Measurements from ENCODE around the gene FCHSD2. TPM values are rescaled to one million over a fixed set of nuclear protein-coding genes. Genes with fewer than 3 reads are reported as not detected.

Gene FCHSD2
- total and polyA plus RNA-seq, 10 donors = 30.2 to 129 (median 69.7) TPM

GRCh38 chr11:73155102-73155501 lies 13.0 kb upstream of the FCHSD2 start:
- Histone ChIP-seq H3K27me3 (replicated peaks in 1 of 7) (no peaks in the 10 kb centered on the region), H3K36me3 (no peaks in the 10 kb centered on the region), H3K4me3 (no peak overlapping the region), H3K9me3 (no peaks in the 10 kb centered on the region), H3K27ac (peak overlapping the region; percentile 14 to 88 (median 80)), H3K4me1 (peaks cover 56 to 100% (median 90%) of the 10 kb centered on the region in 6 donors)
- intact Hi-C loops (cut with DNase I; ENCODE audit: low total_unique reads) = no loop called here
- DNase-seq = no peak
- WGBS, 5 donors = 86 to 95% (median 90%) methylated on average over 4 of the region's 4 CpGs
- TF ChIP-seq POLR2AphosphoS5 (IDR thresholded peaks at IDR 0.05) (no peak), CTCF (IDR thresholded peaks at IDR 0.05 in 8 of 11, conservative IDR thresholded peaks at IDR 0.05 in 3 of 11) (no peak), POLR2A (IDR thresholded peaks at IDR 0.05) (no peak)

- peak overlapping the region; percentile 66 to 88 (median 80) for H3K27ac ChIP-seq
- no peak overlapping the region for H3K4me3 ChIP-seq
- intact Hi-C loops (cut with DNase I; ENCODE audit: low total_unique reads) = no loop called here
- H3K36me3 ChIP-seq = no peaks in the 10 kb centered on the region
- H3K27me3 ChIP-seq (replicated peaks in 1 of 7) = no peaks in the 10 kb centered on the region
- H3K4me1 ChIP-seq = peaks cover 56 to 100% (median 89%) of the 10 kb centered on the region in 6 donors
- 13 to 22% (median 19%) methylated on average over 1 to 3 of the region's 3 CpGs for WGBS, 5 donors
- peak; percentile 83 for DNase-seq
- no peaks in the 10 kb centered on the region for H3K9me3 ChIP-seq
- TF ChIP-seq POLR2AphosphoS5 (IDR thresholded peaks at IDR 0.05) = peak in 2 of 3 donors; percentile 52 to 79
- no peak for TF ChIP-seq CTCF (IDR thresholded peaks at IDR 0.05 in 8 of 11, conservative IDR thresholded peaks at IDR 0.05 in 3 of 11)
- TF ChIP-seq POLR2A (IDR thresholded peaks at IDR 0.05) = no peak
Measured at GRCh38 chr11:73154178-73154577, 12.1 kb upstream of the FCHSD2 start.

GRCh38 chr11:73152861-73153483 lies 10.9 kb upstream of the FCHSD2 start:
- H3K4me3 ChIP-seq = no peak overlapping the region
- 47 to 58% (median 57%) methylated on average over 6 of the region's 6 CpGs for WGBS, 5 donors
- no peak for TF ChIP-seq CTCF (IDR thresholded peaks at IDR 0.05 in 8 of 11, conservative IDR thresholded peaks at IDR 0.05 in 3 of 11)
- peak; percentile 24 to 89 (median 49) for TF ChIP-seq POLR2AphosphoS5 (IDR thresholded peaks at IDR 0.05)
- H3K27ac ChIP-seq = peak overlapping the region; percentile 66 to 88 (median 80)
- H3K4me1 ChIP-seq = peaks cover 50 to 100% (median 88%) of the 10 kb centered on the region in 6 donors
- H3K27me3 ChIP-seq (replicated peaks in 1 of 7) = no peaks in the 10 kb centered on the region
- no peaks in the 10 kb centered on the region for H3K9me3 ChIP-seq
- intact Hi-C loops (cut with DNase I; ENCODE audit: low total_unique reads) = no loop called here
- DNase-seq = peak; percentile 91
- no peaks in the 10 kb centered on the region for H3K36me3 ChIP-seq

GRCh38 chr11:73152086-73152853 lies 10.2 kb upstream of the FCHSD2 start:
- WGBS, 5 donors = 64 to 80% (median 79%) methylated on average over 6 of the region's 6 CpGs
- Histone ChIP-seq H3K36me3 (no peaks in the 10 kb centered on the region), H3K27ac (peak overlapping the region; percentile 56 to 88 (median 80)), H3K9me3 (no peaks in the 10 kb centered on the region), H3K4me1 (peaks cover 52 to 100% (median 88%) of the 10 kb centered on the region in 6 donors), H3K4me3 (no peak overlapping the region), H3K27me3 (replicated peaks in 1 of 7) (no peaks in the 10 kb centered on the region)
- TF ChIP-seq POLR2AphosphoS5 (IDR thresholded peaks at IDR 0.05) (no peak), CTCF (IDR thresholded peaks at IDR 0.05 in 8 of 11, conservative IDR thresholded peaks at IDR 0.05 in 3 of 11) (no peak), POLR2A (IDR thresholded peaks at IDR 0.05) (no peak)
- DNase-seq = peak; percentile 76
- intact Hi-C loops (cut with DNase I; ENCODE audit: low total_unique reads) = no loop called here
